GM19239 (cell line): ENCODE measurements around the gene CDC25C.

ENCODE experiments used
- DNase-seq: peaks from one replicate; pipeline ENCODE4 v3.0.0; 2011; ENCODE audit warnings: low spot score; ENCODE audit not compliant: insufficient read length
- FAIRE-seq: peaks from 2 replicates; lab custom pipeline; 2011; peaks lifted over from hg19 to GRCh38; lab: Jason Lieb, UNC

Gene CDC25C

DNA sequence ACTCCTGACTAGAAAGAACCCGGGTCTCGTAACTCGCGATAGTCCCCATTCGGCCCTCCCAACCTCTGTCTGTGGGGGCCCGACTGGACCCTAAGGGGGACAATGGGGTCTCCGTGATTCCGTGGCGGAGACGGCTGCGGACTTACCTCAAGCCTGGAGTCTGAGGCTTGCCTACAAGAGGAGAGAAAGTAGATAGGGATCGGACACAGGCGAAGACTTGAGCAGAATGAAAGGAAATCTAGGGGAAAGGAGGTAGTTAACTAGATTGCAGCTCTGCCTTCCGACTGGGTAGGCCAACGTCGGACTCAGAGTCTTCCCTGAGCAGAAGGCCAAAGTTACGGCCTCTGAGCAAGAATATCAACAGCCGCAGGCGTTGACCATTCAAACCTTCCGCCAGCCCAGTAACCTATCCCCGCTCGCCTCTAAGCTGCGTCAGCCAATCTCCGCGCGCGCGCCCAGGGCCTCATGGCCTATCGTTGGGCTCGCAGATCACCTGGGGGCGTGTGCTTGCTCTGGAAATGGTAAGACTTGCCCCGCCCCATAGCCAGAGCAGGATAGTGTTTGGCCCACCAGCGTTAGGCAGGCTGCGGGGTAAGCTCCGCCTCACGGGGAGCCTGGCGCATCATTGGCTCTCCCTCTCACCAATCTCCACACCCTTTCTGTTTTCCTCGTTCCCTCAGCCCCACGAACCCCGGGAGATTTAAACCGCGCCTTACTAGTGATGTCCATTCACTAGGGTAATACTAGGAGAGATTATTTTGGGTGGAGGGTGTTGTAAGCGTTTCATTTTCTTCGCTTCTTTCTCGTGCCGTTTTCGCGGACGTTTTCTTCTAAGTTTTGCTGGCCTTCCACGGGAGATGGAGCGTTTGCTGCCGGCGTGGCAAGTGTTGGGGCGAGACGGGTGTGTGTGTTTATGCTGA is at the start of gene CDC25C:
Gene CDC25C, minus strand, starts transcription at position 356 of the 920 bp plus-strand sequence. CDS start 624 bp downstream, outside the sequence.
- FAIRE-seq, result peak; percentile 98

DNA sequence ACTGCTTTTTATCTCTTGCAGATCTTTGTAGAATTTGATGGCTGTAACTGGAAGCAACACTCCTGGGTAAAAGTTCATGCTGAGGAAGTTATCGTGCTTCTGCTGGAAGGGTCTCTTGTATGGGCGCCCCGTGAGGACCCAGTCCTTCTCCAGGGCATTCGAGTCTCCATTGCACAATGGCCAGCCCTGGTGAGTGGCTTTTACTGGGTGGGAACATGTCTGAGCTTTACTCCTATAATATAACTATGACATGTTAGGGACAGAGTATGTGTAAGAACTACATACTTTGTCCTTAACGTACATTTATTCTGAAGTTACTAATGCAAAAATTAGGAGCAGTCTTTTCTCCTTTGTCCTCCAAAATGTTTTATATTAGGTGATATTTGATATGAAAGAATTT is 41.0 kb upstream of the CDC25C start:
- DNase-seq (no peak), FAIRE-seq (no peak)

More for the DNA sequence above, at the start of gene CDC25C:
- peak; percentile 93 for DNase-seq

DNA sequence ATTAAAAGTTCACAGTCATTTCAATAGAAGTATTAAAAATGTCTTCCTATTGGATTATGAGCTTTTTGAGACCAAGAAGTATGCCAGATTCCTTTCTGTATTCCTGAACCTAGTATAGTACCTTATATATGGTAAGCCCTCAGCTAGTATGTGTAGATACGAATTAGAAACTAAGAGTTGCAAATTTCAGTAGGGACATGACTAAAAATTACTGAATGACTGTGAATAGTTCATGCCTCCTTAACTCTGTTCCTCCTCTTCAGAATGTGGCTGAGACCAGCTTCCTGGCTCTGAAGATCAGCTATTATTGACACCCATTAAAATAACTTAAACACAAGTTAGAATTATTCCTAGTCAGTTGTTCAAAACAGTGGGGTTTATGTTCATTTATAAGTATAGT is 40.6 kb upstream of the CDC25C start:
- peak; percentile 56 for FAIRE-seq
- no peak for DNase-seq

DNA sequence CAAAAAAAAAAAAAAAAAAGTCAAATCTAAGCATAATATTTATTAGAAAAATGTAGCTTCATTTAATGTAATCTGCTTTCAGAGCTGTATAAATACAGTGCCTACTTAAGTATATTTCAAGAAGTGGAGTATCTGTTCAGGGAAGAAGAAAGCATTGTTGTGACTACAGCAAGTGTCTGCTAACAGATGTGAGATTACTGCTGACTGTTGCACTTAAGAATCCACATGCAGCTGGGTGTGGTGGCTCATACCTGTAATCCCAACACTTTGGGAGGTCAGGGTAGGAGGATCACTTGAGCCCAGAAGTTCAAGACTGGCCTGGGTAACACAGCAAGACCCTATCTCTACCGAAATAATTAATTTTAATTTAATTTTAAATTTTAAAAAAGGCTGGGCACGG is 39.9 kb upstream of the CDC25C start:
- no peak for FAIRE-seq
- no peak for DNase-seq

DNA sequence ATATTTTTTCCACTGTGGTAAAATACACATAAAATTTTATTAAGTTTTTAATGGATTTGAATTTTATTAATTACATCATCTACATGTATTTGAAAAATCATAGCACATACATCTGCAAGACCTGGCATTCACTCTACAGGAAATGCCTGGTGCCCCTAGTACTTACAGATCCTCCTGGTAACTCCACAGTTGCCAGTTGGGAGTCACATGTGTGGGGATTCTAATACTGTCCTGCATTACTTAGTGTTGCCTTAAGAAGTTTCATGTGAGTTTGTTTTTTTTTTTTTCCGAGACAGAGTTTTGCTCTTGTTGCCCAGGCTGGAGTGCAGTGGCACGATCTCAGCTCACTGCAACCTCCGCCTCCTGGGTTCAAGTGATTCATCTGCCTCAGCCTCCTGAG is 38.9 kb upstream of the CDC25C start:
- FAIRE-seq (no peak), DNase-seq (no peak)

DNA sequence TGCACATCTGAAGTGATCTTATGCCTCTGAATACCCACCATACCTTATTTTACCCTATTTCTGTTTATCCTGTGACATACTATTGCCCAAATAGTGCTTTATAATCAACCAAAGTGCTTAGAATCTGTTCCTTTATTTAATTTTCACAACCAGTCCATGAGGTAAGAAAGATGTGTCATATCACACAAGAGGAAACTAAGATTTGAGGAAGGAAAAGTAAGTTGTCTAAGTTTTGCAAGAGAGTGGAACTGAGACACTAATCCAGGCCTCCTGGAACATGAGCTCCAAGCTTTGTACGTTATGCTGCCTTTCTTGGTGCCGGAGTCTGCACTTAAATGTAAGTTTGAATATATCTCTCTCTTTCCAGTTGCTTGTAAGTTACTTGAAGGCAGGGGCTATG is 38.1 kb upstream of the CDC25C start:
- DNase-seq (no peak), FAIRE-seq (peak; percentile 53)

DNA sequence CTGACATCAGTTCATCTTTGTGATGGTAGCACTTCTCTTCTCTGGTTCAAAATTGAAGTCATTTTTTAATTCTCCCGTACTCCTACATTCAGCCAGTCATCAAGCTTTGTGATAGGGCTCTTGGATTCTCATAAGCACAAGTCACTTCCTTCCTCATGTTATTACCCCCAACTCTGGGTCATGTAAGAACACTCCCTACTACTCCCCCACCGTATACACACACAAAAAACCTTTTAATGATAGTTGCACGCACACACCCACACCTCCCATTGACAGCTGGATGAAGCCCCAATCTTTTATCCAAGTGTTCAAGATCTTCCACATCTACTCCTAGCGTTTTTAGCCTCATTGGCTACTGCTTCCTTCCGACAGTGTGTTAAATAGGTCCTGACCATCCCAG is 37.7 kb upstream of the CDC25C start:
- FAIRE-seq (no peak), DNase-seq (no peak)

DNA sequence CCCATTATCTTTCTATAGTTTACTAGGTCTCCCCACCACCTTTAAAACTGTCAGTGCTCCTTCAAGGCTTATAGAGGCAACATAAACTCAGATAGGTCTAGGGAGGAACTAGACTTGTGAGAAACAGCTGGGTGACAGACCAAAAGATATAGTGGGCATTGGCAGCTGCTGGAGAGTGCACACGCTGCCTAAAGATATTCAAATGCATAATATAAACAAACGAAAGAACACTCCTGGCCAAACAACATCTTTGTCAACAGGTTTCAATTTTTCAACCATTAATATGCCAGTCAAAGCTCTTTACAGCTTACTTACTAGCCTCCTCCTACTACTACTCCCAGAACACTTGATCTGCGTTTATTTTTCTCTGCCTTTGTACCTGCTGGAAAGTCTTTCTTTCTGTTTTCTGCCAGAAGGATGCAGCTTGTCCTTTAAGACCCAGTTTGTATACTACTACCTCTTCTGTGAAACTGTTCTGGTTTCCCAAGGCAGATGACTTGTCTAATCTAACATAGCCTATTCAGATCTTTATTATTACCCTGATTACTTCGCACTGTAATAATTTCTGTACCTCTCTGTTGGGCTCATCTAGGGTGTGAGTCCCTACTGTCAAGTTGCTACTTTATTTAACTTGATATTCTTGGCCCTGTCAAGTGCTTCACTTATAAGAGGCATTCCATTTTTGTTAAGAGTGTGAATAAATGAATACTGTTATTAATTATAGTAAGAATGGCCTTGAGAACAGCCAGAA is 35.2 kb upstream of the CDC25C start:
- DNase-seq, result no peak
- no peak for FAIRE-seq

DNA sequence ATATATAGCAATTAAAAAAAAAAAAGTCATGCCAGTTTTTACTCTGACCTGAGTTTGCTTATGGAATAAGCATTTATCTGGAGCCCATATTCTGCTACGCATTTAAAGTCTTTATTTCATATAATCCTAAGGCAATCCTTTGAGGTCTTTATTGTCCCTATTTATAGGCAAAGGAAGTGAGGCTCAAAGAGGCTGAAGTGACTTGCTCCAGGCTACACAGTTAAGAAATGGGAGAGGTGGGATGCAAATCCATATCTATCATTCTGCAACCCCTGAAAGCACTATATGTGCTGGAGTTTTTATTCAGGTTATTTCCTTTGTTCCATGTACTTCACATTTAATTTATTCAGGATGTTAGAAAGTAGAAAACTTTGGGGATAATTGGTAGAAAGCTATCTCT is 33.0 kb upstream of the CDC25C start:
- FAIRE-seq, result no peak
- DNase-seq, result no peak

DNA sequence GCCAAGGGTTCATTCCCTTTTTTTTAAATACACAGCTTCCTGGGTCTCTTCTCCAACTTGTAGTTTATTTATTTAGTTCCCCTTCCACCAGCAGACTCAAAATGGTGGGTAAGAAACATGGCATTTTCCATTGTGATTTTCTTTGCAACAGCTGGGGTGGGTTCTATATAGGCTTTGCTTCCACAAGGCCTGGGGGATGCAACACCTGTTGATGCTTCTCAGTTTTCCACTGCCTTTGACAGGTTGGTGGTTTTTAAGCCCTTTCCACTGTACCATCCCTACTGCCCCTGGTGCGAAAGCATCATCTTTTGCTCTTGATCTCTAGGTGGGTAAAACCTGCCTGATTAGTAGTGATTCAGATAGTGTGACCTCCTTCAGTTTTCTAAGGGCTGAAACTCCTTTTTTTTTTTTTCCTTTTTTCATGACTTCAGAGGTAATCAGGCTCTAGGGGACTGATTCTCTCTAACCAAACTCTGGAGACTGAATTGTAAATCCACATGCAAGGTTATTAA is 29.4 kb upstream of the CDC25C start:
- no peak for FAIRE-seq
- no peak for DNase-seq

DNA sequence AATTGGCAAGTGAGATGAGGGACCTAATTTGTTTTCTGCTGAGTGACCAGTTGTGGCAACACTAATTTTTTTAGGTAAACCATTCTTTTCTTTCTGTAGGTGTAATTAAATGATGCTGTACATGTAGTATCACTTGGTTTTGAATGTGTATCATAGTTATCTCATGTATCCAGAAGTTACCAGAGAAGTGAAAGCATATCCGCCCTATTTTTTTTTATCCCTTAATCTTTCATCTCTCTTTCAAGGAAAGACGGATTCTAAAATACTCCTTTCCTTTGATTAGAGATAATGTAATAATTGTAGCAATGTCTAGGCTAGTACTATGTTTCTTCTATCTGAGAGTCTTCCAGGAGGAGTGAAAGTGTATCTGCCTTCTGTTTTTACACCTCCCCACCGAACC is 28.0 kb upstream of the CDC25C start:
- no peak for DNase-seq
- no peak for FAIRE-seq

DNA sequence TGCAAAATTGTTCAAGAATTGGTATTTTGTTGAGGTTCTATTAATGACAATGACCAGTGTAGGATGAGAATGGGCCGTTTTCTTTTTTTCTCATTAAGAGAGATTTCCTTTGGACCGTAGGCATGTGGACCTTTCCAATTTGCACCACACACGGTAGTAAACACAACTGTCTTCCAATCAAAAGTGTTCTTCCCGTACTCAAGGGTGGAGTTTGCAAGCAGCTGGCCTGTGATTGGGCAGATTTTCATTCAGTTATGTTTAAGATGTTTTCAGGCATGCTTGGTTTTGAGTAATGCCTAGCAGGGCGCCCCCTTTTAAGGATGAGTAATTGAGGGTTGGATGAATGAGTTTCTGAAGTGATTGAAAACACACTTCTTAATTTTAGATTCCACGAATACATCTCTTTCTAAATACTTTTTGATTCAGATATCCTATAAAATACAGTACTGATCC is 23.3 kb upstream of the CDC25C start:
- peak; percentile 98 for FAIRE-seq

DNA sequence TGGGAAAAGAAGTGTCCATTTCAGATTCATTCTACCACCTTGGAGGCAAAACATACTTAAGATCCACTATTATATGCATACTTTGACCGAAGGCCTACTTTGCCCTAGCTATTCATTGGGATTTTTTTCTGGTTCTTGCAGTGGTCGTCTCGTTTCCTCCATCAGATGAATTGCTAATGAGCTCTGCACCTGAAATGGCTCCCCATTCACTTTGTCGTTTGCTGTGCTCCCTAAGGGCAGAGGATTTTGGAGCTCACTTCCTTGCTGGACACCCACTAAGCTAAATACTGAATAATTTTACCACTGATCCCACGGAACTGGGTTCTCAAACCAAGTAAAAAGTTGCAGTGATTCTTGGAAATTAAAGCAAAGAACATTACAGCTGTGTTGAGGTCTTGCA is 22.8 kb upstream of the CDC25C start:
- FAIRE-seq (no peak), DNase-seq (no peak)

More for the DNA sequence above, 23.3 kb upstream of the CDC25C start:
- DNase-seq, result peak; percentile 46

DNA sequence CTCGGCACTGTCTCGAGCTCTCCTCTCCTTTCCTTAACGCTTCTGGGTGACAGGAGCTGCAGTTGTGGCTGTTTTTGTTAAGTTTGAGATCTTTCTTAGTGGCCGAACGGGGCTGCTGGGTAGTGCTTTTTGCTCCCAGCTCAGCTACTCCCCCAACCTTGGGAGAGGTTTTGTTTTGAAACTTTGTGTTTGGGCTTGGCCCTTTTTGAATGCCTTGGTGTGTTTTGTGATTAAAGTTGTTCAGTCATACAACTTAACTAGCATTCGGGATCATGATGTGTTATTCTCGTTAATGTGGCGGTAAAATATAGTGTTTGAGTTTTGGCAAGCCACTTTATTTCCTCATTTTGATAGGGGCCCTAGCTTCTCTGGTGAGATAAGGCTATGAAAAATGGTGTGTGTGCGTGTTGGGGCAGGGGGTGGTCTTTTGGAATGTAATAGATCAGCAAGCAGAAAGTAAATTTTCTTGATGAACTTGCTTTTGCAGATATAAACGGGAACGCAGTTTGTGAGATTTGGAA is 22.0 kb upstream of the CDC25C start:
- DNase-seq, result no peak
- peak; percentile 82 for FAIRE-seq

DNA sequence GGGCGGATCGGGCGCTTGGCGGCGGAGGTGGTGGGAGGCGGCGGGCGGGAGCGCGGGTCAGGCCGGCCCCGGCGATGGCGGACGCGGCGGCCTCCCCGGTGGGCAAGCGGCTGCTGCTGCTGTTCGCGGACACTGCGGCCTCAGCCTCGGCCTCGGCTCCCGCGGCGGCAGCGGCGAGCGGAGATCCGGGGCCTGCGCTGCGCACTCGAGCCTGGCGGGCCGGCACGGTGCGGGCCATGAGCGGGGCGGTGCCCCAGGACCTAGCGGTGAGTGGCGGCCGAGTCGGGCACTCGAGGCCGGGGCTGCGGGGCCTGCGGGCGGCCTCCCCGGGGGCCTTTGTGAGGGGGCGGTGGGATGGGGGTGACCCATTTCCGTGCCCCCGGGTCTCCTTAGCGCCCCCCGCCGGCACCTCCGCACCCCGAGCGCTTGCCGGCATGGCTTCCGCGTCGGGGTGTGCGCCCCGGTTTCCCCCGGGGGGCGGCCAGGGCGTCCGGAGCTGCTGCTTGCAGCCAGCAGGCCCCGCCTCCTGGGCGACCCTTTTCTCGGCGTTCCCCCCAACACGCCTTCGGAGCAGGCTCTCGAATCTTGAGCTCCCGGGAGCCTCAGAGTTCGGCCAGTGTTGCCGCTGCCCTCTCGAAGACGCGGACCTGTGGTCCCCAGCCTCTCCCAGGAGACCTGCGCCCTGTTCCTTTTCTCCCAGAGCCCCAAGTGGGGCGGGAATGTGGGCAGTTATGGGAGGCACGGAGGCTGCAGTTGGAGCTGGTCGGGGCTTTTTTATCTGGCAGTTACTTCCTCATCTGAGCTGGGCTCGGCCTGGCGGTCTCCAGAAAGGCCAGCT is 21.3 kb upstream of the CDC25C start:
- DNase-seq, result peak; percentile 47
- peak; percentile 76 for FAIRE-seq

DNA sequence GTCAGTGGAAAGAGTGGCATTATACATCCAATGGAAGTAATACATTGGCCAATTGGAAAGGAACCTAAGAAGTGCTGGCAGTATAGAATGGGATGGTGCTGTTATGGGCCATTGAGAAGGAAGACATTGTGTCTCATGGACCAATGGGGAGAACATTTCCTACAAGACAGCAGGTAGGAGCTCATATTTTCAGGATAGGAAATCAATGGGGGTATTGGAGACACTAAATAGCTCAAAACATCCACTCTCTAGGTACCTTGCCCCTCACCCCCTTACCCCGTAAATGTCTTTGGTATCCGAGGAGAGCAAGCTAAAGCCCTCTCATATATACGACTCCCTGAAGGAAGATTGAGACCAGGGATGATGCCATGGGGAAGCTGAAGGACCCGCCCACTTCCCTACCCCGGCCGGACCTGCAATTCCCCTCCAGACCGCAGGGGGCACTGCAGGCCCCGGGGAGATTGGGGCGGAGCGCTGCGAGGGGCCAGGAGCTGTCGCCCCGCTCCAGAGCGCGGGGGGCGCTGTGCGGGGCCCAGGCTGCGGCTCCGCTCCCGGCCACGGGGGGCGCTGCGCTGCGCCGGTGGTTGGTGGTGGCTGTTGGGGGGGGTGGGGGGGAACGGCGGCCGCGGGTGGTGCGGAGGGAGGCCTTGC is 20.6 kb upstream of the CDC25C start, which contains the start of gene KDM3B:
Gene KDM3B, plus strand, starts transcription at position 615 of the 651 bp plus-strand sequence. CDS start 111 bp downstream, outside the sequence.
- FAIRE-seq, result peak; percentile 93
- peak; percentile 91 for DNase-seq

DNA sequence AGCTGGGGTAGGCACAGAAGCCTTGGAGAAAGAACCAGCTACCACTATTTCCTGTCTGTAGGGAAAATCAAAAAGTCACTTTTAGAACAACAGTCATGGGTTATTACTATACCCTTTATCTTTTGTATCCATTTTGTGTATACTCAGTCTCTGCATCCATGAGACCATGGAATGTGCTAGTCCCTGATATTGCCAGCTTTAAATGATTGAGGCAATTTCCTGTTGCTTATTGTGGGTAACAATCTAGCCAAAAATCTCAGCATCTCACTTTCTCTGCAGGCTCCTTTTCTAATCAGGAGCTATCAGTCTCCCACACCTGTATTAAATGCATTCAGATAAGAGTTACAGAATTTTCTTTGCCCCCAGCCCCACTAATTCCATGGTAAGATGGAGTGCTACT is 19.9 kb upstream of the CDC25C start:
- DNase-seq (no peak), FAIRE-seq (no peak)

DNA sequence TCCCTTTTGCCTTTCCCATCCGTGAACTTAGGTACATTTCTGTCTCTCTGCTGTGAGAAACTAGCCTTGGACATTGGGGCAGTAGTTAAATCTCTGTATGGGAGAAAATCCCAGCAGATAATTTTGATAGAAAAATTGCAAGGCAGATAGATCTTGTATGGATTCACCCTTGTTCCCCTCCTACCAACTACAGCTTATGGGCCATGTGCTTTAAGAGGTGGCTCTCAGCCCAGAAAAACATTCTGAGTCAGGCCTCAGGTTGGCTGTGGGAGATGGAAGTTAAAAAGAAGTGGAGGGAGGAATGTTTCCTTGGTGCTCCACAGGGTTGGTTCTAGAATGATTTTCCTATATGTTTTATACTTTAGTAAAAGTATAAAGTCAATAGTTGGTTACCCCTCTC is 19.5 kb upstream of the CDC25C start:
- DNase-seq (no peak), FAIRE-seq (no peak)

DNA sequence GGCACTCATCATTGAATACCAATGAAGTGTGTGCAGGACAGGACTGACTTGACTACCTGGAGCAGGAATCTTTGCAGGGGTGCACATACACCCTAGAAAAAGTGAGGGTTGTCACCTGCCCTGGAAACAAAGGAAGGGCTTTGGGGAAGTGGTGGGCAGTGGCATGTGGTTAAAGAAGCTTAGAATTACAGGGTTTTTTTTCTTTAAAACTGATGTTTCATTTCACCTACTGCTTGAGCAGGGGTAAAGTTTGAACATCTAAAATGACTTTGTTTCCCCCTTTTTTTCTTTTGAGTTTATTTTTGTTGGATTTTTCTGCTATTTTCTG is 18.9 kb upstream of the CDC25C start:
- FAIRE-seq, result no peak

More for the DNA sequence above, 18.9 kb upstream of the CDC25C start:
- DNase-seq, result no peak
